Smooth muscle cell (in vitro differentiated cells): ENCODE measurements around the gene ST8SIA2. TPM values are rescaled to one million over a fixed set of nuclear protein-coding genes. Genes with fewer than 3 reads are reported as not detected.

Experiments used
- DNase-seq: peaks from one replicate; lab custom pipeline; 2025; ENCODE audit not compliant: unreplicated experiment; lab: John Stamatoyannopoulos, UW
- H2AFZ ChIP-seq: fragments of 200-600 bp; sonication (generic); 2 replicates; pipeline ENCODE4 v1.6.0; 2016; ENCODE audit warnings: antibody characterized with exemption, low read depth, mild to moderate bottlenecking
- H3F3A ChIP-seq: fragments of 200-600 bp; sonication (generic); 2 replicates; pipeline ENCODE4 v1.6.0; 2017; ENCODE audit warnings: antibody characterized with exemption, low read depth
- H3K27ac ChIP-seq: fragments of 200-600 bp; sonication (generic); 2 replicates; pipeline ENCODE4 v1.5.1; 2016; ENCODE audit warnings: low read depth, mild to moderate bottlenecking
- H3K27me3 ChIP-seq: fragments of 200-600 bp; sonication (generic); 2 replicates; pipeline ENCODE4 v1.6.1; 2016; ENCODE audit warnings: low read depth, mild to moderate bottlenecking
- H3K36me3 ChIP-seq: fragments of 200-600 bp; sonication (generic); 2 replicates; pipeline ENCODE4 v1.5.1; 2016; ENCODE audit warnings: low read depth
- H3K4me1 ChIP-seq: fragments of 200-600 bp; sonication (generic); 2 replicates; pipeline ENCODE4 v1.5.1; 2016; ENCODE audit warnings: low read depth
- H3K4me2 ChIP-seq: fragments of 200-600 bp; sonication (generic); 2 replicates; pipeline ENCODE4 v1.6.0; 2016; ENCODE audit warnings: mild to moderate bottlenecking
- H3K4me3 ChIP-seq: fragments of 200-600 bp; sonication (generic); 2 replicates; pipeline ENCODE4 v1.5.1; 2016; ENCODE audit warnings: mild to moderate bottlenecking
- H3K79me2 ChIP-seq: fragments of 200-600 bp; sonication (generic); 2 replicates; pipeline ENCODE4 v1.6.0; 2016; ENCODE audit warnings: low read depth, mild to moderate bottlenecking
- H3K9ac ChIP-seq: fragments of 200-600 bp; sonication (generic); 2 replicates; pipeline ENCODE4 v1.6.0; 2016; ENCODE audit warnings: low read depth
- H3K9me3 ChIP-seq: fragments of 200-600 bp; sonication (generic); replicated peaks from 2 replicates; pipeline ENCODE4 v1.5.1; 2016; ENCODE audit warnings: low read depth
- H4K20me1 ChIP-seq: fragments of 200-600 bp; sonication (generic); 2 replicates; pipeline ENCODE4 v1.6.0; 2016; ENCODE audit warnings: low read depth
- WGBS: methylation state at CpG from one replicate; pipeline ENCODE4 v1.1.7; 2016; ENCODE audit warnings: low lambda C conversion rate; 5-methylcytosine and 5-hydroxymethylcytosine counted together
- polyA plus RNA-seq: library from polyadenylated mRNA; unstranded; fragments of >200 nt; fragmentation: Nextera tagmentation; extraction: Ambion mirVana; gene quantifications from 2 replicates; pipeline ENCODE4 v1.2.1, GENCODE V29; 2016
- total RNA-seq: library from RNA; depleted of rRNA; stranded (reverse); fragments of >200 nt; gene quantifications from 2 replicates; pipeline ENCODE4 v1.2.3, GENCODE V29; 2014
- TF ChIP-seq, protein P1 (sequence below): fragments of 200-600 bp; sonication (generic); IDR thresholded peaks from 2 replicates; pipeline ENCODE4 v1.5.1; 2017; ENCODE audit warnings: borderline replicate concordance, mild to moderate bottlenecking, antibody characterized with exemption; ENCODE audit not compliant: insufficient read depth, poor library complexity, severe bottlenecking

ST8SIA2 gene, protein sequence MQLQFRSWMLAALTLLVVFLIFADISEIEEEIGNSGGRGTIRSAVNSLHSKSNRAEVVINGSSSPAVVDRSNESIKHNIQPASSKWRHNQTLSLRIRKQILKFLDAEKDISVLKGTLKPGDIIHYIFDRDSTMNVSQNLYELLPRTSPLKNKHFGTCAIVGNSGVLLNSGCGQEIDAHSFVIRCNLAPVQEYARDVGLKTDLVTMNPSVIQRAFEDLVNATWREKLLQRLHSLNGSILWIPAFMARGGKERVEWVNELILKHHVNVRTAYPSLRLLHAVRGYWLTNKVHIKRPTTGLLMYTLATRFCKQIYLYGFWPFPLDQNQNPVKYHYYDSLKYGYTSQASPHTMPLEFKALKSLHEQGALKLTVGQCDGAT
- total RNA-seq (2.2 and 4.8 TPM in 2 replicates), polyA plus RNA-seq (1.6 and 2.7 TPM in 2 replicates)

DNA sequence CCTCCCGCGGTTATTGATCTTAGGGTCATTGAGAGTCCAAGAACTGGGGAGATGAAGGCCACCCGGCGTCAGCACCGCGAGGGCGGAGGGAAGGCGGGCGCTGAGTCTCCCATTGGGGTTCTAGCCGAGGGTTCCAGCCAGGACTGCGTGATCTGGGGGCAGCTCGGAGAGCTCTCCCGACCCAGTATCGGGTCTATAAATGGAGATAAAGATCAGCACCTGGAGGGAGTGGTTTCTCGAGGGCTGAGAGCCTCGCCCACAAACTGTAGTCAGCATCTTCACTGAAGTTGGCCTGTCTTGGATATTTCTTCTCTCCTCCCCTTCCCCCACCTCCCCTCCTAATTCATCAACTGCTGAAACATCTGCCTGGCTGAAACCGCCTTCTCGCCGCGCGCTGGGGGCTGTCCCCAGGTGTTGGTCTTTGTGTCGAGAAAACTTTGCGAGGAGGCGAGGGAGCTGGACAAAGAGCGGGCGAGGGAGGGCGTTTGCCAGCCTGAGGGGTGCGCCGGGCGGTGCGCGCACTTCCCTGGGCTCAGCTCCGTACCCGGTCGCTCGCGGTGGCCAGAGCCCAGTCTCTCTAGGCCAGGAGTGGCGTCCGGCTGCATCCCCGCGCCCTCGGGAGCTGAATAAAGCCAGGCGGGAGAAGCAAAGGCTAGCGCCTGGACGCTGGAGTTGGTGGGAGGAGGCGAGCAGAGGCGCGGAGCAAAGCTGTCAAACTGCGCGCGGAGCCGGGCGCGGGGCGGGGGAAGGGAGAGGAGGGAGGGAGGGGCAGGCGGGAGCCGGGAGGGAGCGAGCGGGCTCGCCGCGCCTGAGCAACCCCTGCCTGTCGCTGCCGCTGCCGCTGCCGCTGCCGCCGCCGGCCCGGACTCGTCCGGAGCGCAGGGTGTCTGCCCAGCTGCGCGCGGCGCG is at the start of gene ST8SIA2:
TSS of gene ST8SIA2 (plus strand) at position 811 of the 909 bp plus-strand sequence. CDS start 184 bp downstream, outside the sequence.
- H3F3A ChIP-seq: no peaks in the 10 kb centered on the region
- peak within 1 kb of the TSS; percentile 96 for H3K4me2 ChIP-seq
- peaks cover 88% of the 10 kb centered on the region for H3K27me3 ChIP-seq
- H3K9ac ChIP-seq: no peak within 1 kb of the TSS
- no peaks in the 10 kb centered on the region for H3K36me3 ChIP-seq
- peaks cover 12% of the 10 kb centered on the region for H3K4me1 ChIP-seq
- 3% methylated on average over 60 of the region's 78 CpGs for WGBS
- H4K20me1 ChIP-seq: no peaks in the 10 kb centered on the region
- TF ChIP-seq, protein P1, sequence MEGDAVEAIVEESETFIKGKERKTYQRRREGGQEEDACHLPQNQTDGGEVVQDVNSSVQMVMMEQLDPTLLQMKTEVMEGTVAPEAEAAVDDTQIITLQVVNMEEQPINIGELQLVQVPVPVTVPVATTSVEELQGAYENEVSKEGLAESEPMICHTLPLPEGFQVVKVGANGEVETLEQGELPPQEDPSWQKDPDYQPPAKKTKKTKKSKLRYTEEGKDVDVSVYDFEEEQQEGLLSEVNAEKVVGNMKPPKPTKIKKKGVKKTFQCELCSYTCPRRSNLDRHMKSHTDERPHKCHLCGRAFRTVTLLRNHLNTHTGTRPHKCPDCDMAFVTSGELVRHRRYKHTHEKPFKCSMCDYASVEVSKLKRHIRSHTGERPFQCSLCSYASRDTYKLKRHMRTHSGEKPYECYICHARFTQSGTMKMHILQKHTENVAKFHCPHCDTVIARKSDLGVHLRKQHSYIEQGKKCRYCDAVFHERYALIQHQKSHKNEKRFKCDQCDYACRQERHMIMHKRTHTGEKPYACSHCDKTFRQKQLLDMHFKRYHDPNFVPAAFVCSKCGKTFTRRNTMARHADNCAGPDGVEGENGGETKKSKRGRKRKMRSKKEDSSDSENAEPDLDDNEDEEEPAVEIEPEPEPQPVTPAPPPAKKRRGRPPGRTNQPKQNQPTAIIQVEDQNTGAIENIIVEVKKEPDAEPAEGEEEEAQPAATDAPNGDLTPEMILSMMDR: no peak
- H3K9me3 ChIP-seq: no peaks in the 10 kb centered on the region
- H3K27ac ChIP-seq: no peak within 1 kb of the TSS
- H3K79me2 ChIP-seq: no peaks in the 10 kb centered on the region
- peak within 1 kb of the TSS; percentile 87 for H2AFZ ChIP-seq
- peak; percentile 14 for DNase-seq
- H3K4me3 ChIP-seq: peak within 1 kb of the TSS; percentile 64

DNA sequence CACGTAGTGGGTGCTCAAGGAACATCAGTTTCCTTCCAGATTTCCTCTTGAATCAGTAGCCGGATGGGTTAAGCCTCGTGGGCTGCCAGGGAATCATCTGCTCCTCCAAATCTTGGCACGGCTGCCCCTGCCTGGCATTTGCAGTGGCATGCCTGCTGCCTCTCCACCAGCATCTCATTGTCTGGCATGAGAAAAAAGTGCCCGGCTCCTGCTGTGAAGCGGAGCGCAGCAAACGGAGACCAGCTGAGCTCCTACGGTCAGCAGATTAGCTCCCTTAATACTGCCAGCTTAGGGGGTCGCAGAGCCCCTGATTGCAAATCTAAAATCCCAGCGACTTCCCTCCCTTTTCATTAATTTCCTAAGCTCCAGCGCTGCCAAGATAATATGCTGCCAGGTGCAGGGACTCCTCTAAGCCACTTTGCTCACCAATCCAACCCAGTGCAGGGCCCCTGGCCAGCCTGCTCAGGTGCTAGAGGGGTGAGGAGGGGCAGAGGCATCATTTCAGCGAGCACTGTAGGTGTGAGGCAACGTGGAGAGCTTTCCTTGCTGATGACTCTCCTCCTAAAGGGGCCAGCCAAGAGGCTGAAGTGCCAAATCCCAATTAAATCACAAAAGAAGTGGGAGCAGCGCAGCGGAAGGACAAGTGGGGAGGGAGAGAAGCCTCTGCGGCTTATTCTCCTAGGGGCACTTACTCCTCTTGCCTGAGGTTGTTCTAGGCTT is 49.6 kb upstream of the ST8SIA2 start:
- no peaks in the 10 kb centered on the region for H3K79me2 ChIP-seq
- H2AFZ ChIP-seq: no peak overlapping the region
- TF ChIP-seq, protein P1: no peak
- no peaks in the 10 kb centered on the region for H4K20me1 ChIP-seq
- no peak overlapping the region for H3K27ac ChIP-seq
- peaks cover 36% of the 10 kb centered on the region for H3K4me1 ChIP-seq
- no peaks in the 10 kb centered on the region for H3K9me3 ChIP-seq
- H3K4me2 ChIP-seq: no peak overlapping the region
- no peak overlapping the region for H3K9ac ChIP-seq
- H3F3A ChIP-seq: no peaks in the 10 kb centered on the region
- no peak overlapping the region for H3K4me3 ChIP-seq
- 62% methylated on average over 17 of the region's 17 CpGs for WGBS
- no peaks in the 10 kb centered on the region for H3K36me3 ChIP-seq
- peaks cover 15% of the 10 kb centered on the region for H3K27me3 ChIP-seq
- DNase-seq: no peak

DNA sequence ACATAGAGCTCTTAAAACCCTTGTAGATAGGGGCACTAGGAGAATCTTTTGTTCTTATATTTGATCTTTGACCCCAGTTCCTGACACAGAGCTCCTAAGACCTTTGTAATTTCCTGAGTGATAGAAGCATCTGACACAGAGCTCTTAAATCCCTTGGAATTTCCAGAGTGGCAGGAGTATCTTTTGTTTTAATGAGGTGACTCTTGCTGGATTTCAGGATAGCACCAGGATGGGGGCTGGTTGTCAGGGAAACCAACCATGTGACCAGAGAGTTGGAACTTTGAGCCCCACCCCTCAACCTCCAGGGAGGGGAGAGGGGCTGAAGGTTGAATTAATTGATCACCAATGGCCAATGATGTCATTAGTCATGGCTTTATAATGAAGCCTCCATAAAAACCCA is 47.6 kb upstream of the ST8SIA2 start:
- no peak overlapping the region for H3K9ac ChIP-seq
- H2AFZ ChIP-seq: no peak overlapping the region
- no peak for DNase-seq
- H4K20me1 ChIP-seq: no peaks in the 10 kb centered on the region
- no peaks in the 10 kb centered on the region for H3K79me2 ChIP-seq
- no peaks in the 10 kb centered on the region for H3F3A ChIP-seq
- H3K36me3 ChIP-seq: no peaks in the 10 kb centered on the region
- H3K4me2 ChIP-seq: no peak overlapping the region
- H3K27ac ChIP-seq: no peak overlapping the region
- H3K4me1 ChIP-seq: peaks cover 36% of the 10 kb centered on the region
- H3K4me3 ChIP-seq: no peak overlapping the region
- no peaks in the 10 kb centered on the region for H3K9me3 ChIP-seq
- peaks cover 15% of the 10 kb centered on the region for H3K27me3 ChIP-seq
- TF ChIP-seq, protein P1: no peak
